LoVo (cell line): ENCODE results near the gene SREBF1.

Experiments used
- DNase-seq: peaks from one replicate; pipeline ENCODE4 v3.0.0-alpha.2; 2016; ENCODE audit warnings: low spot score

The SREBF1 gene

DNA sequence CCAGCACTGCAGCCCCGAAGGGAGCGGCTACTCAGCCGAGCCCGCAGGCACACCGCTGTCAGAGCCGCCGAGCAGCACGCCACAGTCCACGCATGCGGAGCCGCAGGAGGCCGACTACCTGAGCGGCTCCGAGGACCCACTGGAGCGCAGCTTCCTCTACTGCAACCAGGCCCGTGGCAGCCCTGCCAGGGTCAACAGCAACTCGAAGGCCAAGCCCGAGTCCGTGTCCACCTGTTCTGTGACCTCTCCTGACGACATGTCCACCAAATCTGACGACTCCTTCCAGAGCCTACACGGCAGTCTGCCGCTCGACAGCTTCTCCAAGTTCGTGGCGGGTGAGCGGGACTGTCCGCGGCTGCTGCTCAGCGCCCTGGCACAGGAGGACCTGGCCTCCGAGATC, 42.4 kb downstream of the SREBF1 start:
- DNase-seq: no peak

DNA sequence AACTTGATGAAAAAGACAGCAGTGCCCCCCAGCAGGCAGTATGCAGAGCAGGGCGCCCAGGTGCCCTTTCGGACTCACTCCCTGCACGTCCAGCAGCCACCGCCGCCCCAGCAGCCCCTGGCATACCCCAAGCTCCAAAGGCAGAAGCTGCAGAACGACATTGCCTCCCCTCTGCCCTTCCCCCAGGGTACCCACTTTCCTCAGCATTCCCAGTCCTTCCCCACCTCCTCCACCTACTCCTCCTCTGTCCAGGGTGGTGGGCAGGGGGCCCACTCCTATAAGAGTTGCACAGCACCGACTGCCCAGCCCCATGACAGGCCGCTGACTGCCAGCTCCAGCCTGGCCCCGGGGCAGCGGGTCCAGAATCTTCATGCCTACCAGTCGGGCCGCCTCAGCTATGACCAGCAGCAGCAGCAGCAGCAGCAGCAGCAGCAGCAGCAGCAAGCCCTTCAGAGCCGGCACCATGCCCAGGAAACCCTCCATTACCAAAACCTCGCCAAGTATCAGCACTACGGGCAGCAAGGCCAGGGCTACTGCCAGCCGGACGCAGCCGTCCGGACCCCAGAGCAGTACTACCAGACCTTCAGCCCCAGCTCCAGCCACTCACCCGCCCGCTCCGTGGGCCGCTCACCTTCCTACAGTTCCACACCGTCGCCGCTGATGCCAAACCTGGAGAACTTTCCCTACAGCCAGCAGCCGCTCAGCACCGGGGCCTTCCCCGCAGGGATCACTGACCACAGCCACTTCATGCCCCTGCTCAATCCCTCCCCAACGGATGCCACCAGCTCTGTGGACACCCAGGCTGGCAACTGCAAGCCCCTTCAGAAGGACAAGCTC, 43.2 kb downstream of the SREBF1 start:
- no peak for DNase-seq

GRCh38 chr17:17792551-17793377, 44.0 kb downstream of the SREBF1 start:
- no peak for DNase-seq

DNA sequence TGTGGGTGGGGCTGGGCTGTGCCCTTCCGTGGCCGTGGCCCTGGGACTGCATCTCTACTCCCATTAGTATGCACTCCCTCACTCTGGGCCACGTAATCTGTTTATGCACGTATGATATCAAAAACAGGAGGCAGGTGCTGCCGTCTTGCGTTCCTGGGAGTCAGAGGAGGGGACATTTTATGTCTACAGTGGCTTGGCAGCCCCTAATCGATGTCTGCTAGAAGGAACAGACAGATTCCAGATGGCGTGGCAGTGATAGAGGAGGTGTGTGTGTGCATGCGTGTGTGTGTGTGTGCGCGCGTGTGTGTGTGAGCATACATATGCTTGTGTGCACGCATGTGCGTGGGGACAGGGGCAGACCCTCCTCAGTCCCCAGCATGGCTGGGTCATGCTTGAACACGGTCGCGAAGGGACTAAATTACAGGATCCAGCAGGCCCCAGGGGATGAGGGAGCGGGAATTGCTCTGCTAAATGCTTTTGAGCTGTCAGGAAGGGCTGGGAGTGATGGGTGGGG, 44.7 kb downstream of the SREBF1 start:
- no peak for DNase-seq

GRCh38 chr17:17790637-17791464, 45.9 kb downstream of the SREBF1 start:
- DNase-seq: no peak

DNA sequence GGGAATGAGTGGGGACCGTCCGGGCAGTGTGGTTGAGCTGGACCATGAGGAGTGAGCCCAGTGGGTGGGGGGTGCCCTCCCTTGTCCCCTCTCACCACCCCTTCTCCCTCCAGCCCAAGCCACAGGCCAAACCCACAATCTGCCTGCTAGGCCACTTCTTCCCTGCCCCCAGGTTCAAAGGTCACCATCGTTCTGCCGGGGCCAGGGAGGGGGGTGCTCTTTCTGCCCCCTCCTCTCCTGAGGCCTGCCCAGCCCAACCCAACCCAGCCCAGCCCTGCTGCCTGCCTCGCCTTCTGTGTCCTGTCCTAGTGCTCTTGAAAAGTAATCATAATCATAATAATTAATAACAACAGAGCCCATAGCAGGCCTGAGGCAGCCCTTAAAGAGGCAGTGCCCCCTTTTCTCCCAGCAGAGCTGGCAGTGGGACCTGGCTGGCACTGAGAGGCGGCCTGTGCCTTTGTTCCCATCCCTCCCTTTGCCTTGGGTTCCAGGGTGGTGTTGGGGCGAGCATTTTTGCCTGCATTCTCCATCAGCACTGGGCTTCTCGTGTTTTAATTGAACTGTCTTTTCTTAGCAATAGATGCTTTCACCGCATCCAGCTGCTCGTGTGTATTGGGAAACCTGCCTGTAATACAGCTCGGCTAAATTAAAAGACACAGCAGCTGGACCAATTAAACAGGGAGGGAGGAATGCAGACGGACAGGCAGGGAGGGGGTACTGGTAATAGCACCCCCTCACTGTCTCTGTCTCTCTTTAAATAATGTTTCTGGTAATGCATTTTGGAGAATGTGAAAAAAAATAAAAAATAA, 46.8 kb downstream of the SREBF1 start:
- no peak for DNase-seq

DNA sequence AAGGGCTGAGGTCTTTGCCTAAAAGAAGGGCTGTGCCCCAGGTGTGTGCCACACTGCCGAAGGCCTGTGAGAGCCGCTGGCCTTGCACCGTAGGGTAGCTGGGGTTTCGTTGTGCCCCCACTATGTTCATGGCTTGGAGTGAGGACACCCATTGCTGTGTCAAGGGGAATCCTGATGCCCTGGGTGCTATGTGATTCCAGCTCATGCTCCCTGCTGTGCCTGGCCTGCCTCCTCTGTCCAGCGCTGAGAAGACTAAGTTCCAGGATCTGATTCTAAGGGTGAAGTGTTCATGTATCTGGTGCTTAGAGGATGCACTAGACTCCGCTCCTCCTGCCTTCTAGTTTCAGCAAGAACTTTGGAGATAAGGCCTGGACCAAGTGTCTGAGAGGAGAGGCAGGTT, 47.4 kb downstream of the SREBF1 start:
- no peak for DNase-seq

DNA sequence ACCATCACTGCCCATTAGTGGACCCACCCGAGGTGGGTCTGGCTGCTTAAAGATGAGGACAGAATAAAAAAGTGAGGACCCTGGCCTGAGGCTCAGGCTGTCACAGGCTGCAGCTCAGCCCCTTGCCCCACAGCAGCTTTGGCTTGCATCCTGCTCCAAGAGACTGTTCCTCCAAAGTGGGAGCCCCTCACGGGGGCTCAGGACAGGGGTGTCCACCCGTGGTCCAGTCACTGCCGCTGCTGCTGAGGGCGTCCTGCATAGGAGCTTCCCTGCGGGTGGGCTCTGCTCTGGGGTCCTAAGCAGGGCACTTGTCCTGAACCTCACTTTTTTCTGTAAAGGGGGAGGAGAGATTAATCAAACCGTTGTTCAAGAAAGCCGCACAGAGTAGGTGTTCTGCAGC, 47.8 kb downstream of the SREBF1 start:
- no peak for DNase-seq

GRCh38 chr17:17787568-17787967, 49.2 kb downstream of the SREBF1 start:
- no peak for DNase-seq

DNA sequence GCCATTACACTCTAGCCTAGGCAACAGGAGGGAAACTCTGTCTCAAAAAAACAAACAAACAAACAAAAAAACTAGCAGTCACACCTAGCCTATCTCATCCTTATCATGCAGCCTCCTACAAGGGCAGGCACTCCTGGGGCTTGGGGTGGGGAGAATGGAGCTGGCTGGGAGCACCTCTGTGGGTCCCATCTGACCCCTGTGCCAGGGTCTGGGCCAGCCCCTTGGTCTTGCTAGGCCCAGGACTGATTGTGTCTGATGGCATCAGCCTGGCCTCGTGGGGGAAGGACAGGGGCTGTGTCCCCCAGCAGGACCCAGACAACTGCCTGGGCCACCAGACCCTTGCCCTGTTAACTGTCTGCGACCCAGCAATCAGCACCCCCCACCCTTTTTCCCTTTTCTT, 49.8 kb downstream of the SREBF1 start:
- no peak for DNase-seq

- DNase-seq: no peak
These were observed 51.4 kb downstream of the SREBF1 start for GRCh38 chr17:17785407-17785806.

DNA sequence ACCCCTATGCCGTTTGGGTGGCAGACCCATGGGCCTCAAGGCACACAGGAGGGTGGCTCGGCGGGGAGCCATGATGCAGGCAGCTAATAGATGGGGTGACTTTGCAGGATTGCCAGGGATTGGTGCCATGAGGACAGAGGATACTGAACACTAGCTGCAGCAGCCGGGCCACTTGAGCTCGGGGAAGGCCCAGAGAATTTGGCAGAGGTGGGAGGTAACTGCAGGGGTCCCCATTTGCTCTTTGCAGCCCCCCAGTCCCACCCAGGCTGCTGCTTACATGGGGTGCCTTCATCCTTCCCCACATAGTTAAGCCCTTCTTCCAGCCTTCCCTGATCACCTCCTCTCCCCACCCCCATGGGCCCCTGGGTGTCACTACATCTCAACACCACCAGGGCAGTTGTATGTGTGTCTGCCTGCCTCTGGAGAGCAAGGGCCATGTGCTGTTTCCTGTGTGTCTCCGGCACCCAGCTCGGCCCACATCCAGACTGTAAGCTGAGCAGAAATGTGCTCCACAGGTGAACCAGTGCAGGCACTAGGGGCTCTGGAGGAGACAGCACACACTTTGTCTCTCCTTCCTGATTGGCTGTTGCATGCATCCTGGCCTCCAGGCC, 52.0 kb downstream of the SREBF1 start:
- DNase-seq: no peak

- no peak for DNase-seq
These were observed 52.7 kb downstream of the SREBF1 start for GRCh38 chr17:17783825-17784656.

DNA sequence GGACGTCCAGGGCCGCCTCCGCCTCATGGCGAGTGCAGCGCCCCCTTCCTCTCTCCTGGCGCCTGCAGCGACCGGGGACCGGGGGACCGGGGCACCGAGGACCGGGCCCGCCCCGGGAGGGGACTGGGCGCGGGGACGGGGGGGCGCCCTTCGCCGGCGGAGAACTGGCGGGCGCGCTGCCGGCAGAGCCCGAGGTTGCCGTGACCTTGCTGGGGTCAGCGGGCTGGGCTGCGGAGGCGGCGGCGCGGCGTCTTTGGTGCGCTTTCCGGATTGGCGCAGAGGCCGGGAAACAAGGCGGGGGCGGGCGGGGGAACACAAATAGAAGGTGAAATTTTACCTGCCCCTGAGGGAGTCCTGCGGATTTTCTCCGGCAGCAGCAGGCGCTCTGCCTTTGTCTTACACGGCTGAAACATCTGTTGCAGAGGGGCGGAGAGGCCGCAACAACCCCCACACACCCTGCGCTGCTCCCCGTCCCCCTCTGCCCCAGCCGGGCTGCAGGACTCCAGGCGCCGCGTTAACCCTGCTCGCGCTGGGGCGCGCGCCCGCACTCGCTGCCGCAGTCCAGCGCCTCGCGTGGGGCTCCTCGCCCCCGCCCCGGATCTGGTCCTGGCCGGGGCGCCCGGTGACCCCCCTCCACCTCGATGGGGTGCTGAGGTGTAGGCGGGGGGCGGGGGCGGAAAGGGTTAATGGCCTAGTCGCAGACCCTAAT, 53.5 kb downstream of the SREBF1 start:
- DNase-seq: no peak

DNA sequence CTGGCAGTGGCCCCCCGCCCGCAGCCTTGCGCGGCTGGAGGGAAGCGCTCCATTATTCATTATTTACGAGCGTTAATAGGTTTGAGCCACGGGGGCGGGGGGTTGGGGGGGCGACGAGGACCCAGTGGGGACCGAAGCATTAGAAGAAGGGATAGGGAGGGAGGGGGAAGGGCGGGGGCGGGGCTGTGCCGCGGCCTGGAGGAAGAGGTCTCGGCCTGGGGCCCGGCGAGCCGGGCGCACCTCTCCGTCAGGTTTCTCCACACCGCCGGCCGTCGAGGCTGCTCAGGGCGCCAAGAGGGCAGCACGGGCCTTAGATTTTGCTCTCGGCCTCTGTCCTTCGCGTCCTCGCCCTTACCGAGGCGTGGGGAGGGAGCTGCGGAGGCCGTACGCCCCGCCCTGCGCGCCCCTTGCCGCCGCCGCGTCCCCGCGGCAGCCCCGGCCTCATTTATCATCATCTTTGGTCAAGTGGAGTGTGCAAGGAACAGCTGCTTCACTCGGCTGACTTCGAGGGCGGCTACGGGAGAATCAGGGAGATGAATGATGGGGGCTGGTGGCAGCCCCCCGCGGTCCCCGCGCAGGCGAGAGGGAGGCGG, 54.2 kb downstream of the SREBF1 start:
- DNase-seq: no peak

GRCh38 chr17:17781591-17782496, 54.9 kb downstream of the SREBF1 start:
- DNase-seq: no peak

DNA sequence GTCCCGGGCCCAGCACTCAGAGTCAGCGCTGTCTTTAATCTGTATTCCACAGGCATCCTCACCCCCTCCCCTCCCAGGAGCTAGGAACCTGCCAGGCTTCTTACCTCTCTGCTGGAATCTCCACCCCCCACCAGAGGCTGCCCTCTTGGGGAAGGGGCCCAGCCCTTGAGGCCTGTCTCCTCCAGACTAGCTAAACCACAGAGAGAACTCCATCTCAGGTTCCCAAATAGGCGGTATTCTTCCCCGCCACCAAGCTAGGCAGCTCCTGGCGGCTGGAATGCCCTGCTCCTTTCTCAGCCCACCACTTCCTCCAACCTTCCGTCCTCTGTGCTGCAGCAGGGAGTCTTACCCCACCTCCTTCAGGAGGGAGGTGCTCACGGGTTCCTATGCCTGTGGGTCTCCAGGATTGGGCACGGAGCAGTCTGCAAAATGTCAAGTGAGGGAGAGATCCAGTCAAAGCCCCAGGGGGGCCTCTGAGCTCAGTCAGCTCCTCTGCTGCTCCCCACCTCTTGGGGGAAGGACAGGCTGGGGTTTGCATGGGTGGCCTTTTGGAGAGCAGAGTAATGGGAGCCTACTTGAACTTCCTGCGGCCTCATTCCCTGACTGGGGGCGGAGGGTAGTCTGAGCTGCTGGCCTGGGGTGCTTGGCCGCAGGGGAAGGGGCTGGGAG, 55.7 kb downstream of the SREBF1 start:
- no peak for DNase-seq
